Measurements from ENCODE around the gene CCDC33.

CCDC33 gene

DNA sequence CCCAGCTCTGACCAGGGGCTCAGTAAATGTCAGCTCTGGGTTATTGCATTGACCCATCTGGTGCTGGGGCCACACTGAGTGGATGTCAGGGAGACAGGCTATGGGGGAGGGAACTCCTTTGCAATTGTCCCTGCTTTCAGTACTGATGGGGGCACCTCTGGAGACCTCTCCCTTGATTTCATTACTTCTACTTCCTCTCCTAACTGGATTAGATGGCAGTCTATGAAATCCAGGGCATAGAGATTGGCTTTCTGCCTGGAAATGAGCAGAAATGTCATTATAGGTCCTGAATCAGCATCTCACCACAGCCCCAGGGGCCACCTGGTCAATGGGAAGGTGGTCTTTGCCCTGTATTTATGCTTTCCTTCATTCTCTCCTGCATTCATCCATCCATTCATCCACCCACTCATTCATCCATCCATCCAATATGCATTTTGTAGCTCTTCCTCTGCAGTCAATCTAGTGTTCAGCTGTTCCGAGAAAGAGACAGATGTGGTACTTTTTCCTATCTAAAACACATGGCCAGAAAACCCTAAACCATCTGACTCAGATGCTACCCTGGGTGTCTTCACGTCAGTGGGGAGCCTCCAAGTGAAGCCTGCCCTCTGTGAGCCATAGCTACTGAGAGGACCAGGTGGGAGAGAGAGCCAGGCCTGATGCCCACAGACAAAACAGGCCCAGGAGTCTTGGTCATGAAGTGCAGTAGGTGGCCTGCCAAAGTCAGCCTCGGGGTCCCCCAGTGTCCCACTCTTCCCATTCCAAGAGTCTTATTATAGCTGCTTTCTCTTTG lies 57.1 kb downstream of the CCDC33 start:
- no peak overlapping the region for H3K4me3 ChIP-seq (ENCODE audit: low read depth, low read length)
- no peak for DNase-seq (ENCODE audit: low read depth)
- in situ Hi-C loops (cut with HindIII; ENCODE audit: low sequenced_read_pairs): no loop called here
- TF ChIP-seq, protein P1, sequence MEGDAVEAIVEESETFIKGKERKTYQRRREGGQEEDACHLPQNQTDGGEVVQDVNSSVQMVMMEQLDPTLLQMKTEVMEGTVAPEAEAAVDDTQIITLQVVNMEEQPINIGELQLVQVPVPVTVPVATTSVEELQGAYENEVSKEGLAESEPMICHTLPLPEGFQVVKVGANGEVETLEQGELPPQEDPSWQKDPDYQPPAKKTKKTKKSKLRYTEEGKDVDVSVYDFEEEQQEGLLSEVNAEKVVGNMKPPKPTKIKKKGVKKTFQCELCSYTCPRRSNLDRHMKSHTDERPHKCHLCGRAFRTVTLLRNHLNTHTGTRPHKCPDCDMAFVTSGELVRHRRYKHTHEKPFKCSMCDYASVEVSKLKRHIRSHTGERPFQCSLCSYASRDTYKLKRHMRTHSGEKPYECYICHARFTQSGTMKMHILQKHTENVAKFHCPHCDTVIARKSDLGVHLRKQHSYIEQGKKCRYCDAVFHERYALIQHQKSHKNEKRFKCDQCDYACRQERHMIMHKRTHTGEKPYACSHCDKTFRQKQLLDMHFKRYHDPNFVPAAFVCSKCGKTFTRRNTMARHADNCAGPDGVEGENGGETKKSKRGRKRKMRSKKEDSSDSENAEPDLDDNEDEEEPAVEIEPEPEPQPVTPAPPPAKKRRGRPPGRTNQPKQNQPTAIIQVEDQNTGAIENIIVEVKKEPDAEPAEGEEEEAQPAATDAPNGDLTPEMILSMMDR (IDR thresholded peaks at IDR 0.05; ENCODE audit: low read depth, low read length, missing control alignments): no peak

DNA sequence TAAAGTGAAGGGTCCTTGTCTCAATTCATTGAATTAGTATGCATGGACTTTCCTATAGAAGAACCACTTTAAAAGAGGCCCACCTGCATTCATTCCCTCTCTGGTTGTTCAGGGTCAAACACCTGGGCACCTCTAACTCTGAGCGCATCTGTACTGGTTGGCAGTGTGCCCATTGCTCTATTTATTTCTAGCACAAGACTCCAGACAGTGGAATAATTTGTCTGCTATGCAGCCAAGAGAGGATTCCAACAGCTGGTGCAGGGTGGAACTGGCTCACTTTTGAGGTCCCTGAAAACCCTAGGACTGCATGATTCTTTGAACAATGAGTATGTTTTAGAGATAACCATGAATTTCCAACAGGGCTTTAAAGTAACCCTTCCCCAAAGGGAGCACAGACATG lies 57.9 kb downstream of the CCDC33 start:
- TF ChIP-seq, protein P1 (IDR thresholded peaks at IDR 0.05; ENCODE audit: low read depth, low read length, missing control alignments): no peak
- in situ Hi-C loops (cut with HindIII; ENCODE audit: low sequenced_read_pairs): no loop called here
- DNase-seq (ENCODE audit: low read depth): no peak
- H3K4me3 ChIP-seq (ENCODE audit: low read depth, low read length): no peak overlapping the region

DNA sequence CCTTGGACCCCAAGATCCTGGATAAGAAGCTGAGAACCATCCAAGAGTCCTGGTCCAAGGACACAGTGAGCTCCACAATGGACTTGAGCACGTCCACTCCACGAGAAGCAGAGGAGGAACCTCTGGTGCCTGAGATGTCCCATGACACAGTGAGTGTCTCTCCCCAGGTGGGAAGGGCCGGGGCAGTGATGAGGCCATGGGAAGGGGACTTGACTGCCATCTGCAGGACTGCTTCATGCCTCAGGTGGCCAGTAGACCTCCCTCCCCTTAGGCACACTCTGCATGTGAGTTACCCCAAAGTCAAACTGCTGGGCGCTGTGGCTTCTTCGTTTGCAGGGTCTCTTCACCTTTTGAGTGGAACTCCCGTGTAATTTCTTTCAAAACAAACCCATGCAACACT lies 59.7 kb downstream of the CCDC33 start:
- DNase-seq (ENCODE audit: low read depth): no peak
- in situ Hi-C loops (cut with HindIII; ENCODE audit: low sequenced_read_pairs): no loop called here
- H3K4me3 ChIP-seq (ENCODE audit: low read depth, low read length): no peak overlapping the region
- TF ChIP-seq, protein P1 (IDR thresholded peaks at IDR 0.05; ENCODE audit: low read depth, low read length, missing control alignments): no peak

DNA sequence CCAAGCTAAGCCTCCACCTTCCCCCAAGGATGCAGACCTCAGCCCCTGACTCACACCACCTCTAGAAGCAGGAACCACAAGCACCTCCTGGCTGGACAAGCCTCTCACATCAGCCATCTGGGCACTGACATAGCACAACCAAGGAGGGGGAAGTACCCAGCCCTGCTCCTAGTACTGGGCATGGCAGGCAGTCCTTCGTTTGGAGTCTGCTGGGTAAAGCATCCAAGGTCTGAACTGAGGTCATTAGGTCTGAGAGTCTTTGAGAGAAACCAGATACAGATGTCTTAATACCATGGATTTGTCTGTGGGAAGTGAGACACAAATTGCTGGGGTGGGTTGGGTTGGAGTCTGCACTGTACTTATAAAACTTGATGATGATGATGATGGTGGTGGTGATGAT lies 61.8 kb downstream of the CCDC33 start:
- no peak overlapping the region for H3K4me3 ChIP-seq (ENCODE audit: low read depth, low read length)
- TF ChIP-seq, protein P1 (IDR thresholded peaks at IDR 0.05; ENCODE audit: low read depth, low read length, missing control alignments): no peak
- in situ Hi-C loops (cut with HindIII; ENCODE audit: low sequenced_read_pairs): no loop called here
- no peak for DNase-seq (ENCODE audit: low read depth)

DNA sequence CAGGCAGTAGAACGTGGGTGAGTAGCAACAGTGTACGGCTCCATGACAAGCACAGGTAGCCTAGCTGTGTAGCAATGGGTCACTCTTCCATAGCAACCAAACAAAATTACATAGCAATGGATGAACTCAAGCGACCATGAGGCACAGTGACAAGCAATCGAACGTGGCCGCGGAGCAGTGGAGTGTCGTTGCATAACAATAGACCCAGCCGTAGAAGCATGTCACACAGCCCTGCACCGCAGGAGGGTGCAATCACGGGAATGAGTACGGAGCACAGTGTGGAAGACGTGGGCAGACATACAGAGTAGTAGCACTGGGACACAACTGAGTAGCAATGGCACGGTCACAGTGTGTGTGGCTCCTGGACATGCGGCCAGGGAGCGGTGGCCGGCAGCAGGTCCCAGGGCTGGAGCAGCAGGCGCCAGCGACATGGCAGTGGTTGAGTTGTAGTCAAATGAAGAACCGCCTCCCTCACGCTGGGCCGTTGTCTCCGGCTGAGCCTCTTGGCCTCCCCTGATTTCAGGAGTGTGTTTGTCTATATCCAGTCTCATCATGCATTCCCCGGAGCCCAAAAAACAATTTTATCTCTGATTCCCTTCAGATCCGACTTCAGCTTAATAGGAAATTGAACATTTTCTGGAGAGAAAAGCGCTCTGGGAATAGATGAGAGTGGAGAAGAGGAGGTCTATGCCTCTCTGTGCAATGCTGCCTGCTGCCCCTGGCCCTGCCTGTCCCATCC lies 64.1 kb downstream of the CCDC33 start:
- in situ Hi-C loops (cut with HindIII; ENCODE audit: low sequenced_read_pairs): loop anchor here (25.0 kb wide), 1 partner anchor 313 kb away; the partner anchor contains the start of genes PML and STOML1
- TF ChIP-seq, protein P1 (IDR thresholded peaks at IDR 0.05; ENCODE audit: low read depth, low read length, missing control alignments): no peak
- no peak overlapping the region for H3K4me3 ChIP-seq (ENCODE audit: low read depth, low read length)
- no peak for DNase-seq (ENCODE audit: low read depth)

DNA sequence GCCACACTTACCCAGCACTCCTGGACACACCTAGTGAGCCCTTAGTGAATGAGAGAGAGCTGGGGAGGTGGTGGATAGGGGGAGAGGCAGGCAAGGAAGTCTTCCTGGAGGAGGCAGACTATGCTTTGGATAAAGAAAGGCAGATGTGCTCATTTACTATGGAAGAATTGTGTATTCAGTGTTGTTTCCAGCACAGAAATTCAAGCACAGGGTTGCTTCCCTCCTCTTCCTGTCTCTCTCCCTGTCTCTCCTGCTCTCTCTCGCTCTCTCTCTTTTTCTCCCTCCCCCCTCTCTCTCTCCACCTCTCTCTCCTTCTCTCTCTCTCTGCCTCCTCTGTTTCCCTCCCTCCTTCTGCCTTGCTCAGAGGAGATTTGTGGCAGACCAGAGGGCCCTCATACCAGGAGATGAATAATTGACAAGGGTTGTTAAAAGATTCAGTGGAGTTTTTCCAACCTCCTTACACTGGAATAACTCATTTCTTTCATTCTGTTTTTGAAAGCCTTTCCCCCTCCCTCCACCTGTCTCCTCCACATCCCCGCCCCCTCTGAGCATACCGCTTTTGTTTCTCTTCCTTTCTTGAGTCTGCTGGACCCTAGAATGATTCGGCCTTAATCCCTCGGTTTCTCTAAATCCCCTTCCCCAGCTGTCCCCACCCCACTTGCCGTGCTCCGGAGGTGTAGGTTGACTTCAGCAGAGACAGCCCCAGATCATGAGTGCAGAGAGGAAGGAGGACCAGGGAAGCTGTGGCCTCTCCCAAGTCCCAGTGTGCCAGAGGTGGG lies 65.6 kb downstream of the CCDC33 start:
- no peak overlapping the region for H3K4me3 ChIP-seq (ENCODE audit: low read depth, low read length)
- in situ Hi-C loops (cut with HindIII; ENCODE audit: low sequenced_read_pairs): loop anchor here (25.0 kb wide), 1 partner anchor 314 kb away; the partner anchor contains the start of genes PML and STOML1
- TF ChIP-seq, protein P1 (IDR thresholded peaks at IDR 0.05; ENCODE audit: low read depth, low read length, missing control alignments): no peak
- no peak for DNase-seq (ENCODE audit: low read depth)

Measured in astrocyte of the cerebellum (primary cell).